SK-N-SH (cell line): Measurements from ENCODE around the gene STARD13.

Experiments used
- CTCF ChIP-seq: fragments of 200-600 bp; sonication (generic); IDR thresholded peaks from 2 replicates; pipeline ENCODE4 v1.6.1; 2017; ENCODE audit warnings: antibody characterized with exemption, mild to moderate bottlenecking, moderate library complexity
- ELF1 ChIP-seq: IDR thresholded peaks from 2 replicates; pipeline ENCODE4 v1.4.0; 2012
- EZH2phosphoT487 ChIP-seq: fragments of 200-600 bp; sonication (generic); IDR thresholded peaks from 2 replicates; pipeline ENCODE4 v1.6.1; 2017; ENCODE audit warnings: low read depth, mixed run types, mild to moderate bottlenecking, antibody characterized with exemption, moderate library complexity, borderline replicate concordance
- FOXM1 ChIP-seq: IDR thresholded peaks from 2 replicates; pipeline ENCODE4 v1.4.0; 2012; ENCODE audit warnings: low read depth, mild to moderate bottlenecking
- NRF1 ChIP-seq: IDR thresholded peaks from 2 replicates; pipeline ENCODE4 v1.6.1; 2012; ENCODE audit warnings: low read depth, mild to moderate bottlenecking, low read length
- POLR2AphosphoS5 ChIP-seq: IDR thresholded peaks from 2 replicates; pipeline ENCODE4 v1.6.1; 2012; ENCODE audit warnings: low read depth, low read length
- RAD21 ChIP-seq: IDR thresholded peaks from 2 replicates; pipeline ENCODE4 v1.6.1; 2012; ENCODE audit warnings: mild to moderate bottlenecking, low read length
- RCOR1 ChIP-seq: fragments of 150-350 bp; IDR thresholded peaks from 2 replicates; pipeline ENCODE4 v1.6.1; 2017; ENCODE audit warnings: antibody characterized with exemption, low read length
- RFX5 ChIP-seq: IDR thresholded peaks from 2 replicates; pipeline ENCODE4 v1.6.1; 2012; ENCODE audit warnings: mild to moderate bottlenecking, improper control_type of control experiment, low read length
- TAF1 ChIP-seq: IDR thresholded peaks from 2 replicates; pipeline ENCODE4 v1.6.1; 2012; ENCODE audit warnings: low read depth, mild to moderate bottlenecking, low read length, moderate library complexity, borderline replicate concordance
- TCF12 ChIP-seq: IDR thresholded peaks from 2 replicates; pipeline ENCODE4 v1.4.0; 2012
- USF1 ChIP-seq: IDR thresholded peaks from 2 replicates; pipeline ENCODE4 v1.4.0; 2012; ENCODE audit warnings: low read depth, borderline replicate concordance

- no peak for TF ChIP-seq TAF1
- TF ChIP-seq ELF1 = no peak
- no peak for TF ChIP-seq USF1
- no peak for TF ChIP-seq EZH2phosphoT487
- TF ChIP-seq RCOR1 = no peak
- TF ChIP-seq CTCF = no peak
- no peak for TF ChIP-seq TCF12
- no peak for TF ChIP-seq NRF1
- TF ChIP-seq FOXM1 = no peak
- no peak for TF ChIP-seq POLR2AphosphoS5
- TF ChIP-seq RAD21 = no peak
- TF ChIP-seq RFX5 = no peak
Observed at GRCh38 chr13:33232883-33233282, 52.7 kb downstream of the STARD13 start.
